ENCODE results near the gene RSPRY1.

Gene RSPRY1

GRCh38 chr16:57225978-57226377, 39.8 kb downstream of the RSPRY1 start:
- no peak for DNase-seq

GRCh38 chr16:57226701-57227621, 40.8 kb downstream of the RSPRY1 start:
- DNase-seq: no peak

- no peak for DNase-seq
Observed at GRCh38 chr16:57229079-57229478, 43.0 kb downstream of the RSPRY1 start.

- DNase-seq: no peak
Observed at GRCh38 chr16:57231821-57232350, 45.8 kb downstream of the RSPRY1 start.

- no peak for DNase-seq
Observed at GRCh38 chr16:57233944-57234706, 48.0 kb downstream of the RSPRY1 start.

GRCh38 chr16:57234707-57235092, 48.6 kb downstream of the RSPRY1 start:
- DNase-seq: no peak

- DNase-seq: no peak
Observed at GRCh38 chr16:57235128-57236021, 49.2 kb downstream of the RSPRY1 start.

- DNase-seq: no peak
Observed at GRCh38 chr16:57236022-57236350, 49.9 kb downstream of the RSPRY1 start.

GRCh38 chr16:57238682-57239081, 52.6 kb downstream of the RSPRY1 start:
- DNase-seq: no peak

GRCh38 chr16:57239107-57239506, 53.0 kb downstream of the RSPRY1 start:
- no peak for DNase-seq

- DNase-seq: no peak
Observed at GRCh38 chr16:57240851-57241250, 54.7 kb downstream of the RSPRY1 start.

GRCh38 chr16:57242650-57243049, 56.5 kb downstream of the RSPRY1 start:
- DNase-seq: no peak

- DNase-seq: no peak
Observed at GRCh38 chr16:57244463-57244766, 58.3 kb downstream of the RSPRY1 start.

GRCh38 chr16:57244767-57245471, 58.8 kb downstream of the RSPRY1 start, which contains the start of gene ARL2BP:
Gene ARL2BP (plus strand): TSS chr16:57245259. CDS start chr16:57245368, 109 bp downstream.
- DNase-seq: peak; percentile 96

- no peak for DNase-seq
Observed at GRCh38 chr16:57245472-57246113, 59.5 kb downstream of the RSPRY1 start.

- DNase-seq: no peak
Observed at GRCh38 chr16:57251352-57251751, 65.2 kb downstream of the RSPRY1 start.

- no peak for DNase-seq
Observed at GRCh38 chr16:57252148-57252721, 66.1 kb downstream of the RSPRY1 start.

- no peak for DNase-seq
Observed at GRCh38 chr16:57253466-57253865, 67.3 kb downstream of the RSPRY1 start.

- no peak for DNase-seq
Observed at GRCh38 chr16:57255686-57256415, 69.7 kb downstream of the RSPRY1 start.

GRCh38 chr16:57256601-57257395, 70.7 kb downstream of the RSPRY1 start:
- DNase-seq: no peak
